Osteoblast (primary cell): Measurements from ENCODE around the gene CTPS2. TPM values are rescaled to one million over a fixed set of nuclear protein-coding genes. Genes with fewer than 3 reads are reported as not detected.

Experiments used
- DNase-seq: peaks from one replicate; pipeline ENCODE4 v3.0.0; 2011; ENCODE audit warnings: low spot score, mixed read lengths; ENCODE audit not compliant: insufficient read length; ENCODE audit errors: missing footprints
- H2AFZ ChIP-seq: 2 replicates; pipeline ENCODE4 v1.6.0; 2011; ENCODE audit warnings: mild to moderate bottlenecking, low read length
- H3K27ac ChIP-seq: 2 replicates; pipeline ENCODE4 v1.5.1; 2011; ENCODE audit warnings: mild to moderate bottlenecking, low read depth, low read length, moderate library complexity
- H3K27me3 ChIP-seq: 2 replicates; pipeline ENCODE4 v1.6.0; 2012; ENCODE audit warnings: mild to moderate bottlenecking, control low read depth, inconsistent platforms, low read length, moderate library complexity; ENCODE audit not compliant: insufficient read depth
- H3K36me3 ChIP-seq: 2 replicates; pipeline ENCODE4 v1.5.1; 2011; ENCODE audit warnings: mild to moderate bottlenecking, low read length, control low read depth, moderate library complexity; ENCODE audit not compliant: insufficient read depth
- H3K4me1 ChIP-seq: 2 replicates; pipeline ENCODE4 v1.5.1; 2011; ENCODE audit warnings: mild to moderate bottlenecking, low read length, control low read depth, moderate library complexity; ENCODE audit not compliant: insufficient read depth
- H3K4me2 ChIP-seq: 2 replicates; pipeline ENCODE4 v1.6.0; 2011; ENCODE audit warnings: mild to moderate bottlenecking, low read length; ENCODE audit not compliant: insufficient read depth
- H3K4me3 ChIP-seq: fragments of 200-600 bp; sonication (generic); 3 replicates; pipeline ENCODE4 v1.5.1; 2012; ENCODE audit warnings: mild to moderate bottlenecking, low read length, inconsistent platforms; ENCODE audit not compliant: insufficient read depth
- H3K79me2 ChIP-seq: 2 replicates; pipeline ENCODE4 v1.6.0; 2012; ENCODE audit warnings: mild to moderate bottlenecking, low read length, control low read depth, inconsistent platforms; ENCODE audit not compliant: insufficient read depth
- H3K9me3 ChIP-seq: 2 replicates; pipeline ENCODE4 v1.5.1; 2011; ENCODE audit warnings: low read depth, low read length, control low read depth
- H4K20me1 ChIP-seq: 2 replicates; pipeline ENCODE4 v1.6.0; 2012; ENCODE audit warnings: mild to moderate bottlenecking, low read length, control low read depth; ENCODE audit not compliant: insufficient read depth
- total RNA-seq: library from RNA; depleted of rRNA; stranded (reverse); fragments of >200 nt; gene quantifications from 2 replicates; pipeline ENCODE4 v1.2.3, GENCODE V29; 2012
- TF ChIP-seq, protein P1 (sequence below): IDR thresholded peaks from 2 replicates; pipeline ENCODE4 v1.5.1; 2011; ENCODE audit warnings: mild to moderate bottlenecking, low read depth, low read length, moderate library complexity; ENCODE audit errors: extremely low read depth

CTPS2 gene
- total RNA-seq, 1 donor, result 8.0 TPM

GRCh38 chrX:16640823-16641222, 71.6 kb downstream of the CTPS2 start:
- Histone ChIP-seq H3K4me2 (no peak overlapping the region), H4K20me1 (no peaks in the 10 kb centered on the region), H2AFZ (no peak overlapping the region), H3K79me2 (no peaks in the 10 kb centered on the region), H3K27me3 (no peaks in the 10 kb centered on the region), H3K9me3 (no peaks in the 10 kb centered on the region), H3K36me3 (no peaks in the 10 kb centered on the region), H3K4me3 (no peak overlapping the region), H3K27ac (no peak overlapping the region), H3K4me1 (peaks cover 14% of the 10 kb centered on the region)
- no peak for DNase-seq
- TF ChIP-seq, protein P1, sequence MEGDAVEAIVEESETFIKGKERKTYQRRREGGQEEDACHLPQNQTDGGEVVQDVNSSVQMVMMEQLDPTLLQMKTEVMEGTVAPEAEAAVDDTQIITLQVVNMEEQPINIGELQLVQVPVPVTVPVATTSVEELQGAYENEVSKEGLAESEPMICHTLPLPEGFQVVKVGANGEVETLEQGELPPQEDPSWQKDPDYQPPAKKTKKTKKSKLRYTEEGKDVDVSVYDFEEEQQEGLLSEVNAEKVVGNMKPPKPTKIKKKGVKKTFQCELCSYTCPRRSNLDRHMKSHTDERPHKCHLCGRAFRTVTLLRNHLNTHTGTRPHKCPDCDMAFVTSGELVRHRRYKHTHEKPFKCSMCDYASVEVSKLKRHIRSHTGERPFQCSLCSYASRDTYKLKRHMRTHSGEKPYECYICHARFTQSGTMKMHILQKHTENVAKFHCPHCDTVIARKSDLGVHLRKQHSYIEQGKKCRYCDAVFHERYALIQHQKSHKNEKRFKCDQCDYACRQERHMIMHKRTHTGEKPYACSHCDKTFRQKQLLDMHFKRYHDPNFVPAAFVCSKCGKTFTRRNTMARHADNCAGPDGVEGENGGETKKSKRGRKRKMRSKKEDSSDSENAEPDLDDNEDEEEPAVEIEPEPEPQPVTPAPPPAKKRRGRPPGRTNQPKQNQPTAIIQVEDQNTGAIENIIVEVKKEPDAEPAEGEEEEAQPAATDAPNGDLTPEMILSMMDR, result no peak

GRCh38 chrX:16639966-16640365, 72.5 kb downstream of the CTPS2 start:
- Histone ChIP-seq H3K79me2 (no peaks in the 10 kb centered on the region), H3K4me3 (no peak overlapping the region), H3K27me3 (no peaks in the 10 kb centered on the region), H3K4me2 (no peak overlapping the region), H3K36me3 (no peaks in the 10 kb centered on the region), H4K20me1 (no peaks in the 10 kb centered on the region), H3K4me1 (peaks cover 14% of the 10 kb centered on the region), H3K9me3 (no peaks in the 10 kb centered on the region), H3K27ac (no peak overlapping the region), H2AFZ (no peak overlapping the region)
- TF ChIP-seq, protein P1, result no peak
- no peak for DNase-seq

GRCh38 chrX:16638533-16638932, 73.9 kb downstream of the CTPS2 start:
- Histone ChIP-seq H3K27me3 (no peaks in the 10 kb centered on the region), H3K9me3 (no peaks in the 10 kb centered on the region), H3K36me3 (no peaks in the 10 kb centered on the region), H4K20me1 (no peaks in the 10 kb centered on the region), H3K79me2 (no peaks in the 10 kb centered on the region), H3K4me2 (no peak overlapping the region), H3K4me1 (peaks cover 19% of the 10 kb centered on the region), H3K4me3 (no peak overlapping the region), H2AFZ (no peak overlapping the region), H3K27ac (no peak overlapping the region)
- no peak for DNase-seq
- TF ChIP-seq, protein P1, result no peak

- no peak for DNase-seq
- H3K4me1 ChIP-seq, result peaks cover 10% of the 10 kb centered on the region
- no peaks in the 10 kb centered on the region for H3K9me3 ChIP-seq
- H3K36me3 ChIP-seq, result no peaks in the 10 kb centered on the region
- H3K4me3 ChIP-seq, result no peak overlapping the region
- no peaks in the 10 kb centered on the region for H3K27me3 ChIP-seq
- H3K4me2 ChIP-seq, result no peak overlapping the region
- no peaks in the 10 kb centered on the region for H4K20me1 ChIP-seq
- H3K27ac ChIP-seq, result no peak overlapping the region
- no peak overlapping the region for H2AFZ ChIP-seq
- TF ChIP-seq, protein P1, result no peak
- H3K79me2 ChIP-seq, result no peaks in the 10 kb centered on the region
Observed at GRCh38 chrX:16635596-16635995, 76.9 kb downstream of the CTPS2 start.
